PC-9 (cell line): ENCODE measurements around the gene PIK3R2. TPM values are rescaled to one million over a fixed set of nuclear protein-coding genes. Genes with fewer than 3 reads are reported as not detected.

Source experiments
- BruUV-seq: library from RNA; stranded (reverse); fragments of 400-500 nt; replicated peaks from 2 replicates; lab custom pipeline; 2021; lab: Mats Ljungman, UMichigan
- CTCF ChIA-PET: fragments of 300-600 bp; sonication (Branson Sonifier 250); formaldehyde crosslinking; loops from one replicate; lab custom pipeline; 2022; ENCODE audit warnings: antibody characterized with exemption; lab: Charles Lee
- POLR2A ChIA-PET: fragments of 300-600 bp; sonication (Branson Sonifier 250); formaldehyde crosslinking; loops from one replicate; lab custom pipeline; 2022; ENCODE audit warnings: antibody characterized with exemption; ENCODE audit not compliant: unreplicated experiment; lab: Charles Lee
- DNase-seq, 2 experiments: peaks; one replicate each; pipeline versions ENCODE4 v3.0.0 to v3.0.0-alpha.2; 2015 to 2022; ENCODE audit warnings: mixed read lengths in 1 of 2
- H2AFZ ChIP-seq: fragments of 200-600 bp; sonication (generic); 2 replicates; pipeline ENCODE4 v1.8.1; 2017; ENCODE audit warnings: antibody characterized with exemption
- H3F3A ChIP-seq: fragments of 200-600 bp; sonication (generic); 2 replicates; pipeline ENCODE4 v1.8.1; 2017; ENCODE audit warnings: antibody characterized with exemption, mild to moderate bottlenecking, low read depth; ENCODE audit not compliant: insufficient read depth
- H3K27ac ChIP-seq: fragments of 200-600 bp; sonication (generic); 2 replicates; pipeline ENCODE4 v1.6.1; 2016; ENCODE audit warnings: mixed run types
- H3K27me3 ChIP-seq: fragments of 200-600 bp; sonication (generic); 2 replicates; pipeline ENCODE4 v1.6.1; 2016; ENCODE audit warnings: low read depth, mixed run types; ENCODE audit not compliant: insufficient read depth
- H3K36me3 ChIP-seq: fragments of 200-600 bp; sonication (generic); 2 replicates; pipeline ENCODE4 v1.6.1; 2016; ENCODE audit warnings: low read depth, mixed run types
- H3K4me1 ChIP-seq: fragments of 200-600 bp; sonication (generic); replicated peaks from 2 replicates; pipeline ENCODE4 v1.6.1; 2016; ENCODE audit warnings: mixed run types; ENCODE audit not compliant: insufficient read depth
- H3K4me2 ChIP-seq: fragments of 200-600 bp; sonication (generic); 2 replicates; pipeline ENCODE4 v1.6.1; 2017; ENCODE audit warnings: mixed run types
- H3K4me3 ChIP-seq: fragments of 200-600 bp; sonication (generic); 2 replicates; pipeline ENCODE4 v1.6.1; 2016; ENCODE audit warnings: mixed run types
- H3K79me2 ChIP-seq: fragments of 200-600 bp; sonication (generic); 2 replicates; pipeline ENCODE4 v1.6.1; 2017; ENCODE audit warnings: low read depth, mixed run types
- H3K9me2 ChIP-seq: fragments of 200-600 bp; sonication (generic); 2 replicates; pipeline ENCODE4 v1.8.1; 2017; ENCODE audit warnings: mild to moderate bottlenecking; ENCODE audit not compliant: insufficient read depth
- H3K9me3 ChIP-seq: fragments of 200-600 bp; sonication (generic); 2 replicates; pipeline ENCODE4 v1.8.1; 2016; ENCODE audit warnings: low read depth; ENCODE audit not compliant: insufficient read depth
- H4K20me1 ChIP-seq: fragments of 200-600 bp; sonication (generic); 2 replicates; pipeline ENCODE4 v1.8.1; 2017; ENCODE audit not compliant: insufficient read depth
- EZH2 ChIP-seq: fragments of 200-600 bp; sonication (generic); IDR thresholded peaks from 2 replicates; pipeline ENCODE4 v1.8.0; 2017; ENCODE audit warnings: antibody characterized with exemption, low read depth
- intact Hi-C: fragments of 100-400 bp; cut with micrococcal nuclease; formaldehyde crosslinking; loops from one replicate; pipeline ENCODE4 v1.10.0; 2022; ENCODE audit not compliant: unreplicated experiment
- total RNA-seq: library from RNA; stranded (reverse); gene quantifications from 2 replicates; pipeline ENCODE4 v1.2.3, GENCODE V29; 2021
- TF ChIP-seq, protein P1 (sequence below): fragments of 200-600 bp; sonication (generic); conservative IDR thresholded peaks from 2 replicates; pipeline ENCODE4 v1.6.1; 2017; ENCODE audit warnings: mixed run types, antibody characterized with exemption, mild to moderate bottlenecking, moderate library complexity

Gene PIK3R2
- total RNA-seq, 1 experiment from 2014 or later: 61.8 TPM

DNA sequence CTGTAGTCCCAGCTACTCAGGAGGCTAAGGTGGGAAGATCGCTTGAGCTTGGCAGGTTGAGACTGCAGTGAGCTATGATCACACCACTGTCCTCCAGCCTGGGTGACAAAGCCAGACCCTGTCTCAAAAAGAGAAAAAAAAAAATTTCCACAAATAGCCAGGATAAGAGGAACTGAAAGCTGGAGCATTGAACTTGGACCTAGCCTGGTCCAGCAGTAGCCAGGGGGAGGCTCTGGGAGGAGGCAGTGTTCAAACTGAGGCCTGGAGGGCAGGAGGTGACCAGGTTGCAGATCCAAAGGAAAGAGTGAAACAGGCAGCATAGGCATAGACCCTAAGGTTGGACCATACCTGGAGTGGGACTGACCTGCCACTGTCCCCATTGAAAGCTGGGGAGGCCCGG, 26.9 kb upstream of the PIK3R2 start:
- peaks cover 8% of the 10 kb centered on the region for H4K20me1 ChIP-seq
- H3K36me3 ChIP-seq: no peaks in the 10 kb centered on the region; the same call in 1 of the 2 replicates
- intact Hi-C loops: no loop called here
- POLR2A ChIA-PET: no interaction called here
- DNase-seq: no peak
- H3K27me3 ChIP-seq: no peaks in the 10 kb centered on the region
- H2AFZ ChIP-seq: no peak overlapping the region
- no TSS peak for BruUV-seq
- H3F3A ChIP-seq: peaks cover 4% of the 10 kb centered on the region; the same call in 1 of the 2 replicates
- TF ChIP-seq, protein P1, sequence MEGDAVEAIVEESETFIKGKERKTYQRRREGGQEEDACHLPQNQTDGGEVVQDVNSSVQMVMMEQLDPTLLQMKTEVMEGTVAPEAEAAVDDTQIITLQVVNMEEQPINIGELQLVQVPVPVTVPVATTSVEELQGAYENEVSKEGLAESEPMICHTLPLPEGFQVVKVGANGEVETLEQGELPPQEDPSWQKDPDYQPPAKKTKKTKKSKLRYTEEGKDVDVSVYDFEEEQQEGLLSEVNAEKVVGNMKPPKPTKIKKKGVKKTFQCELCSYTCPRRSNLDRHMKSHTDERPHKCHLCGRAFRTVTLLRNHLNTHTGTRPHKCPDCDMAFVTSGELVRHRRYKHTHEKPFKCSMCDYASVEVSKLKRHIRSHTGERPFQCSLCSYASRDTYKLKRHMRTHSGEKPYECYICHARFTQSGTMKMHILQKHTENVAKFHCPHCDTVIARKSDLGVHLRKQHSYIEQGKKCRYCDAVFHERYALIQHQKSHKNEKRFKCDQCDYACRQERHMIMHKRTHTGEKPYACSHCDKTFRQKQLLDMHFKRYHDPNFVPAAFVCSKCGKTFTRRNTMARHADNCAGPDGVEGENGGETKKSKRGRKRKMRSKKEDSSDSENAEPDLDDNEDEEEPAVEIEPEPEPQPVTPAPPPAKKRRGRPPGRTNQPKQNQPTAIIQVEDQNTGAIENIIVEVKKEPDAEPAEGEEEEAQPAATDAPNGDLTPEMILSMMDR: no peak
- TF ChIP-seq EZH2: no peak
- no peak overlapping the region for H3K4me3 ChIP-seq
- H3K27ac ChIP-seq: no peak overlapping the region
- no peaks in the 10 kb centered on the region for H3K79me2 ChIP-seq
- no peaks in the 10 kb centered on the region for H3K9me3 ChIP-seq
- no peaks in the 10 kb centered on the region for H3K4me1 ChIP-seq
- CTCF ChIA-PET: no interaction called here
- H3K4me2 ChIP-seq: no peak overlapping the region
- no peaks in the 10 kb centered on the region for H3K9me2 ChIP-seq

DNA sequence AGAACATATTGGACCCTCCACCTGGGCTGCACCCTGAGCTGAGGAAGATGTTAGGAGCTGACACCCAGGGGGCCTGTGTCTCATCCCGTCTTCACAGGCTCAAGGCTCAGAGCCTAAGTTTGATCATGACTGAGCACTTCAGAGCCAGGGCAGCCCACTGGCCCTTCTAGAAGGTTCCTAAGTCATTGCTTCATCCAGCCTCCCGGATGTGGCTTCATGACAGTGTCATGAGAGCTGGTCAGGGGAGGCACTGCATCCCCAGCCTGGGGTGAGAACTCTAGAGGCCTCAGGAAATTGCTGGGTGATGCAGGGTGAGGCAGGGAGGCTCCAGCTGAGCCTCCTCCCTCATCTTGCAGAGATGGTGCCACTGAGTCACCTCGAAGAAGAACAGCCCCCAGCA, 24.9 kb upstream of the PIK3R2 start:
- no peak overlapping the region for H3K4me2 ChIP-seq
- DNase-seq: no peak
- H2AFZ ChIP-seq: no peak overlapping the region
- no peaks in the 10 kb centered on the region for H3K79me2 ChIP-seq
- ChIA-PET POLR2A (no interaction called here), CTCF (no interaction called here)
- H3K4me3 ChIP-seq: no peak overlapping the region
- no peaks in the 10 kb centered on the region for H3K4me1 ChIP-seq
- H3K36me3 ChIP-seq: peaks cover 4% of the 10 kb centered on the region; the same call in 1 of the 2 replicates
- intact Hi-C loops: no loop called here
- no peaks in the 10 kb centered on the region for H3K27me3 ChIP-seq
- BruUV-seq: no TSS peak
- H3K27ac ChIP-seq: no peak overlapping the region
- H4K20me1 ChIP-seq: no peaks in the 10 kb centered on the region
- no peaks in the 10 kb centered on the region for H3K9me2 ChIP-seq
- no peaks in the 10 kb centered on the region for H3K9me3 ChIP-seq
- TF ChIP-seq, protein P1: no peak
- H3F3A ChIP-seq: peaks cover 4% of the 10 kb centered on the region; the same call in 1 of the 2 replicates

DNA sequence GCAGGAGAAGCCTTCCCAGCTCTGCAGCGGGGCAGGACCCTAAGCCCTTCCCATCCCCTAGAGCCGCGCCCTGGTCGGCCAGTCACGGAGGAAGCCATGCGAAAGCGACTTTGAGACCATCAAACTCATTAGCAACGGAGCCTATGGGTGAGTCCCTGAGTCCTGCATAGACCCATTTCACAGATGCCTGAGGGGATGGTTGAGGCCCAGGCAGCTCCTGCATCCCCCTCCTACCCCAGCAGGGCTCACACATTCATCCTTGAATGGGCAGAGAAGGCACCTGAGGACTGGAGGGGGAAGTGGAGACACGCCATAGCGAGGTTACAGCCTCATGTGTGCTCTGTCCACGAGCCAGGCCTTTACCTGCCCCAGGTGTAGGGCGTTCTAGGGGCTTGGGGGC, 24.2 kb upstream of the PIK3R2 start:
- H3K9me2 ChIP-seq: no peaks in the 10 kb centered on the region
- H2AFZ ChIP-seq: no peak overlapping the region
- intact Hi-C loops: no loop called here
- no peak overlapping the region for H3K4me2 ChIP-seq
- no peaks in the 10 kb centered on the region for H3K79me2 ChIP-seq
- no peaks in the 10 kb centered on the region for H3K27me3 ChIP-seq
- H3K9me3 ChIP-seq: no peaks in the 10 kb centered on the region
- BruUV-seq: no TSS peak
- ChIA-PET POLR2A (no interaction called here), CTCF (no interaction called here)
- H3K36me3 ChIP-seq: peaks cover 4% of the 10 kb centered on the region; the same call in 1 of the 2 replicates
- no peaks in the 10 kb centered on the region for H3K4me1 ChIP-seq
- H4K20me1 ChIP-seq: no peaks in the 10 kb centered on the region
- no peak overlapping the region for H3K27ac ChIP-seq
- TF ChIP-seq EZH2: no peak
- TF ChIP-seq, protein P1: no peak
- H3K4me3 ChIP-seq: no peak overlapping the region
- H3F3A ChIP-seq: peaks cover 4% of the 10 kb centered on the region; the same call in 1 of the 2 replicates
- DNase-seq: no peak
